ENCODE measurements around the gene CUTA. TPM values are rescaled to one million over a fixed set of nuclear protein-coding genes. Genes with fewer than 3 reads are reported as not detected.
"Not testable (repeated sequence)": the region's sequence is repeated elsewhere in the genome, so short reads cannot be mapped to it uniquely, and the experiment has no call there.

Gene CUTA
- total RNA-seq, 1 donor from 2014 or later: 120 TPM

- no peaks in the 10 kb centered on the region for H3K27me3 Mint-ChIP-seq
- intact Hi-C loops (cut with micrococcal nuclease): no loop called here
- no peak overlapping the region for H3K4me3 Mint-ChIP-seq
- no peaks in the 10 kb centered on the region for H3K9me3 Mint-ChIP-seq
- no peak for DNase-seq
- peaks cover 3% of the 10 kb centered on the region for H3K4me1 Mint-ChIP-seq
- H3K36me3 Mint-ChIP-seq (ENCODE audit: low read depth): no peaks in the 10 kb centered on the region
- no peak overlapping the region for H3K27ac Mint-ChIP-seq
These were observed 43.7 kb downstream of the CUTA start for GRCh38 chr6:33373960-33374910.

- DNase-seq: no peak
- Mint-ChIP-seq H3K4me1 (peaks cover 3% of the 10 kb centered on the region), H3K27ac (no peak overlapping the region), H3K36me3 (ENCODE audit: low read depth) (no peaks in the 10 kb centered on the region), H3K4me3 (no peak overlapping the region), H3K27me3 (no peaks in the 10 kb centered on the region), H3K9me3 (no peaks in the 10 kb centered on the region)
- intact Hi-C loops (cut with micrococcal nuclease): no loop called here
These were observed 45.3 kb downstream of the CUTA start for GRCh38 chr6:33372526-33373123.

GRCh38 chr6:33371901-33372300 is 46.0 kb downstream of the CUTA start:
- H3K9me3 Mint-ChIP-seq; H3K27ac Mint-ChIP-seq; DNase-seq; H3K4me1 Mint-ChIP-seq; intact Hi-C loops (cut with micrococcal nuclease); H3K4me3 Mint-ChIP-seq; H3K27me3 Mint-ChIP-seq; H3K36me3 Mint-ChIP-seq (ENCODE audit: low read depth): not testable (repeated sequence)

- H3K36me3 Mint-ChIP-seq (ENCODE audit: low read depth); DNase-seq; H3K27ac Mint-ChIP-seq; intact Hi-C loops (cut with micrococcal nuclease); H3K27me3 Mint-ChIP-seq; H3K4me3 Mint-ChIP-seq; H3K4me1 Mint-ChIP-seq; H3K9me3 Mint-ChIP-seq: not testable (repeated sequence)
These were observed 50.2 kb downstream of the CUTA start for GRCh38 chr6:33367715-33368025.

GRCh38 chr6:33367009-33367714 is 50.7 kb downstream of the CUTA start:
- Mint-ChIP-seq H3K36me3 (ENCODE audit: low read depth) (no peaks in the 10 kb centered on the region), H3K4me3 (no peak overlapping the region), H3K9me3 (no peaks in the 10 kb centered on the region), H3K27me3 (no peaks in the 10 kb centered on the region), H3K4me1 (peaks cover 5% of the 10 kb centered on the region), H3K27ac (no peak overlapping the region)
- intact Hi-C loops (cut with micrococcal nuclease): no loop called here
- no peak for DNase-seq

Other genes with a start within 250 kb of the CUTA start
- gene COL11A2, start 225.6 kb downstream of the CUTA start, total RNA-seq: 0.47 and 0.56 TPM in 2 replicates
- gene RXRB, start 217.4 kb downstream of the CUTA start, total RNA-seq: 46.6 and 48.0 TPM in 2 replicates
- 61.7 and 63.9 TPM in 2 replicates for gene SLC39A7, start 217.2 kb downstream of the CUTA start, total RNA-seq
- 18.2 and 18.3 TPM in 2 replicates for gene HSD17B8, start 213.5 kb downstream of the CUTA start, total RNA-seq
- gene RING1, start 209.6 kb downstream of the CUTA start, total RNA-seq: 44.4 and 47.6 TPM in 2 replicates
- 59.9 and 64.9 TPM in 2 replicates for gene VPS52, start 146.2 kb downstream of the CUTA start, total RNA-seq
- 3,200 and 3,212 TPM in 2 replicates for gene RPS18, start 146.0 kb downstream of the CUTA start, total RNA-seq
- gene B3GALT4, start 141.0 kb downstream of the CUTA start, total RNA-seq: 4.1 and 4.6 TPM in 2 replicates
- gene WDR46, start 128.9 kb downstream of the CUTA start, total RNA-seq: 106 and 120 TPM in 2 replicates
- 114 and 132 TPM in 2 replicates for gene PFDN6, start 128.5 kb downstream of the CUTA start, total RNA-seq
- gene RGL2, start 119.2 kb downstream of the CUTA start, total RNA-seq: 27.3 and 28.4 TPM in 2 replicates
- 271 and 278 TPM in 2 replicates for gene TAPBP, start 104.0 kb downstream of the CUTA start, total RNA-seq
- gene ZBTB22, start 100.4 kb downstream of the CUTA start, total RNA-seq: 11.3 and 14.3 TPM in 2 replicates
- gene DAXX, start 95.1 kb downstream of the CUTA start, total RNA-seq: 64.9 and 71.3 TPM in 2 replicates
- gene KIFC1, start 26.3 kb downstream of the CUTA start, total RNA-seq: 64.9 and 66.5 TPM in 2 replicates
- 29.5 and 33.6 TPM in 2 replicates for gene PHF1, start 7.1 kb downstream of the CUTA start, total RNA-seq
- 41.5 and 44.6 TPM in 2 replicates for gene SYNGAP1, start 2.0 kb upstream of the CUTA start, total RNA-seq
- gene ZBTB9, start 36.5 kb upstream of the CUTA start, total RNA-seq: 14.2 and 14.5 TPM in 2 replicates
- gene BAK1, start 162.2 kb upstream of the CUTA start, total RNA-seq: 54.7 and 55.9 TPM in 2 replicates
- gene ITPR3, start 203.2 kb upstream of the CUTA start, total RNA-seq: 45.5 and 45.6 TPM in 2 replicates

Data from activated CD4-positive, alpha-beta T cell treated with anti-CD3 and anti-CD28 coated beads, Interleukin-2, amount 10 ng/mL, durations not matched to agents 24 days and 14 days (primary cell).